Endothelial cell of umbilical vein (primary cell): ENCODE data around the gene SGK1.

Experiments used
- CTCF ChIP-seq, 2 donors: IDR thresholded peaks; 1 replicate in 1 of 2; 2 replicates in 1 of 2; pipeline ENCODE4 v1.5.1; 2011; ENCODE audit warnings: low read length in 2 of 2, mild to moderate bottlenecking in 2 of 2, moderate library complexity in 2 of 2, control low read depth in 1 of 2, inconsistent platforms in 1 of 2, low read depth in 1 of 2; ENCODE audit not compliant: insufficient read depth in 1 of 2; ENCODE audit errors: extremely low read depth in 1 of 2
- EZH2 ChIP-seq: IDR thresholded peaks from 2 replicates; pipeline ENCODE4 v1.6.1; 2012; ENCODE audit warnings: borderline replicate concordance, low read depth, mild to moderate bottlenecking, moderate library complexity, low read length, inconsistent platforms; ENCODE audit not compliant: severe bottlenecking
- POLR2A ChIP-seq: IDR thresholded peaks from 2 replicates; pipeline ENCODE4 v1.6.1; 2012; ENCODE audit warnings: low read depth, mild to moderate bottlenecking, control low read depth, low read length

GRCh38 chr6:134324141-134324540 is 6.2 kb upstream of the SGK1 start:
- TF ChIP-seq EZH2 = no peak
- TF ChIP-seq CTCF (IDR thresholded peaks at IDR 0.05; ENCODE audit: extremely low read depth in 1 of 2, insufficient read depth in 1 of 2, low read depth in 1 of 2, low read length in 2 of 2) = no peak
- no peak for TF ChIP-seq POLR2A
